Naive thymus-derived CD4-positive, alpha-beta T cell (primary cell): ENCODE results near the gene ADM5. TPM values are rescaled to one million over a fixed set of nuclear protein-coding genes. Genes with fewer than 3 reads are reported as not detected.

Experiments used
- ATAC-seq: fragments of 150-1000 bp; cut with Tn5 transposase; 2 replicates; pipeline ENCODE4 v1.10.0; 2021; ENCODE audit warnings: mild to moderate bottlenecking, moderate library complexity
- CTCF ChIA-PET: fragments of 350-600 bp; sonication (Branson Sonifier 250); formaldehyde crosslinking; loops from one replicate; lab custom pipeline; 2021; ENCODE audit warnings: antibody characterized with exemption; lab: Charles Lee
- POLR2A ChIA-PET: fragments of 350-600 bp; sonication (Branson Sonifier 250); formaldehyde crosslinking; loops from one replicate; lab custom pipeline; 2021; ENCODE audit warnings: antibody characterized with exemption, inconsistent platforms; lab: Charles Lee
- DNase-seq, 9 donors: peaks; one replicate each; pipeline versions ENCODE4 v3.0.0 to v3.0.0-alpha.2; 2020 to 2022; ENCODE audit warnings: mixed read lengths in 1 of 9
- H3K27ac ChIP-seq: one replicate; pipeline ENCODE4 v1.7.0; 2013; ENCODE audit warnings: mild to moderate bottlenecking, low read depth, low read length, moderate library complexity
- H3K27me3 ChIP-seq, 2 donors: one replicate each; pipeline ENCODE4 v1.7.0; 2013; ENCODE audit warnings: low read length in 2 of 2, mild to moderate bottlenecking in 2 of 2, moderate library complexity in 2 of 2; ENCODE audit not compliant: control insufficient read depth in 2 of 2, insufficient read depth in 2 of 2
- H3K36me3 ChIP-seq, 3 experiments: 1 replicate in 2 of 3; 2 replicates in 1 of 3; pipeline ENCODE4 v1.7.0; 2013; ENCODE audit warnings: low read length in 3 of 3, mild to moderate bottlenecking in 3 of 3, moderate library complexity in 1 of 3; ENCODE audit not compliant: insufficient read depth in 3 of 3, control insufficient read depth in 2 of 3
- H3K4me1 ChIP-seq, 2 donors: one replicate each; pipeline ENCODE4 v1.7.0; 2013; ENCODE audit warnings: low read length in 2 of 2, mild to moderate bottlenecking in 2 of 2, moderate library complexity in 1 of 2; ENCODE audit not compliant: control insufficient read depth in 2 of 2, insufficient read depth in 2 of 2
- H3K4me3 ChIP-seq: 2 replicates; pipeline ENCODE4 v1.7.0; 2013; ENCODE audit warnings: mild to moderate bottlenecking, low read length
- H3K9me3 ChIP-seq, 3 experiments: 1 replicate in 2 of 3; 2 replicates in 1 of 3; pipeline ENCODE4 v1.7.0; 2013; ENCODE audit warnings: low read length in 3 of 3; ENCODE audit not compliant: control insufficient read depth in 2 of 3
- H3K27ac Mint-ChIP-seq, 9 donors: one replicate each; pipeline ENCODE4 v1.8.0; 2020 to 2022; ENCODE audit warnings: mixed read lengths in 9 of 9, mild to moderate bottlenecking in 8 of 9, moderate library complexity in 5 of 9, inconsistent platforms in 2 of 9
- H3K27me3 Mint-ChIP-seq, 5 donors: one replicate each; pipeline ENCODE4 v1.8.0; 2021 to 2022; ENCODE audit warnings: mixed read lengths in 5 of 5, mild to moderate bottlenecking in 1 of 5
- H3K36me3 Mint-ChIP-seq, 5 donors: one replicate each; pipeline ENCODE4 v1.8.0; 2020 to 2022; ENCODE audit warnings: mixed read lengths in 5 of 5, mild to moderate bottlenecking in 3 of 5, inconsistent platforms in 1 of 5
- H3K4me1 Mint-ChIP-seq, 7 donors: one replicate each; pipeline ENCODE4 v1.8.0; 2020 to 2022; ENCODE audit warnings: mixed read lengths in 7 of 7, mild to moderate bottlenecking in 3 of 7, inconsistent platforms in 1 of 7
- H3K4me3 Mint-ChIP-seq, 10 donors: one replicate each; pipeline ENCODE4 v1.8.0; 2020 to 2022; ENCODE audit warnings: mild to moderate bottlenecking in 10 of 10, mixed read lengths in 10 of 10, moderate library complexity in 6 of 10, inconsistent platforms in 2 of 10
- H3K9me3 Mint-ChIP-seq, 11 donors: one replicate each; pipeline ENCODE4 v1.8.0; 2020 to 2022; ENCODE audit warnings: mixed read lengths in 11 of 11, mild to moderate bottlenecking in 4 of 11, inconsistent platforms in 1 of 11, moderate library complexity in 1 of 11
- intact Hi-C, 2 donors: fragments of 100-400 bp; cut with micrococcal nuclease; formaldehyde crosslinking; loops; one replicate each; pipeline ENCODE4 v1.15.1; 2023
- polyA plus RNA-seq, 2 donors: library from polyadenylated mRNA; unstranded; fragments of 300-500 nt; fragmentation: Illumina TruSeq; gene quantifications; one replicate each; pipeline ENCODE4 v1.2.3, GENCODE V29; 2021
- total RNA-seq, 6 experiments: library from RNA in 5 of 6; stranded (reverse) in 5 of 6; gene quantifications; 1 replicate in 5 of 6; 2 replicates in 1 of 6; pipeline ENCODE4 v1.2.3 and lab custom pipeline; 2021 to 2026

ADM5 gene
- total and polyA plus RNA-seq, 7 experiments from 2014 or later, result 0.34 to 7.5 (median 4.1) TPM; not detected in 1

DNA sequence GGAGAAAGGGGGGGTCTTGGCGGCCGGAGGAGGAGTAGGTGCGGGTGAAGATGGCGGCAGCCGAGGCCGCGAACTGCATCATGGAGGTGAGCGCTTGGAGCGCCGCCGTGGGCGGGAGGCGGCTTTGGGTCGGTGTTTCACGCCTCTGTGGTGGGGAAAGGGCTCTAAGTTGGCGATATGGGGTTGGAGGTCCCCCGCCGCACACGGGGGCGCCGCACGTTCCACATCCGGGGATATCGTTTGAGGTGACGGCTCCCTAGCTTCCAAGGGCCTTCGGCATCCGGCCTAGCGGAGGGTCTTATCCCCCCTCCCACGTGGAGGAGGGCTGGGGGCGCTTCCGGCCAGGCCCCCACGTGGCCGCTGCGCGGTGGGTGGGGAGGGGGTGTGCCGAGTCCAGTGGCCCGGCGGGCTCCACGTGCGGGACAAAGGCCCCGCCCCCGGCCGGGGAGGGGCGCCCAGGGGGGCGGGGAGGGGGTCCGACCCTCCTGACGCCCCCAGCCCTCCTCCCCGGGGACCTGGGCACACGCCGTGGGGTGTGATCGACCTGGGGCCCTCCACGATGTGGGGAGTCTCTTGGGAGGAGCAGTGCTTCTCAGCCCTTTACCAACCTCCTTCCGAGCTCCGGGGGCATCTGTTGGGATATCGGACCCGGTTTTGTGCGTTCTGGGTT lies 12.0 kb upstream of the ADM5 start, which contains the start of gene PRMT1:
Gene PRMT1, plus strand, starts transcription at position 41 of the 670 bp plus-strand sequence. Its CDS starts 10 bp downstream, at position 51.
- intact Hi-C loops, result loop anchor here (1.0 to 10.0 kb wide), 13 partner anchors 37 to 1043 kb away; partner anchors contain the start of genes DBP (in 2 of the 2), AKT1S1 (in 1 of the 2), ALDH16A1 (in 1 of the 2) and AP2A1 (in 1 of the 2)
- Histone ChIP-seq H3K9me3 (no peaks in the 10 kb centered on the region), H3K27ac (peak within 1 kb of the TSS; percentile 95), H3K27me3 (no peaks in the 10 kb centered on the region), H3K36me3 (peaks cover 3 to 17% (median 7%) of the 10 kb centered on the region in 3 experiments), H3K4me1 (peaks cover 18 to 23% of the 10 kb centered on the region in 2 donors), H3K4me3 (peak within 1 kb of the TSS; percentile 86)
- H3K36me3 Mint-ChIP-seq, result peaks cover 0 to 5% (median 0%) of the 10 kb centered on the region in 5 donors
- DNase-seq (peak in 5 of 9 donors; percentile 61 to 75 (median 70)), ATAC-seq (no peak)
- no peaks in the 10 kb centered on the region for H3K9me3 Mint-ChIP-seq
- CTCF ChIA-PET, result interaction anchor here (0.6 to 2.2 kb wide), 13 partner anchors 13 to 285 kb away, joined by 3 to 12 read pairs (median 4); partner anchors contain the start of genes CPT1C, FLT3LG and SCAF1
- POLR2A ChIA-PET, result interaction anchor here (0.6 to 8.5 kb wide), 23 partner anchors 9 to 840 kb away, joined by 3 to 91 read pairs (median 4); partner anchors contain the start of genes ALDH16A1, BCL2L12, FLT3LG and IRF3
- no peaks in the 10 kb centered on the region for H3K27me3 Mint-ChIP-seq
- peaks cover 12 to 45% (median 37%) of the 10 kb centered on the region in 7 donors for H3K4me1 Mint-ChIP-seq
- H3K27ac Mint-ChIP-seq, result peak within 1 kb of the TSS; percentile 93 to 100 (median 99)
- H3K4me3 Mint-ChIP-seq, result peak within 1 kb of the TSS; percentile 91 to 100 (median 98)

DNA sequence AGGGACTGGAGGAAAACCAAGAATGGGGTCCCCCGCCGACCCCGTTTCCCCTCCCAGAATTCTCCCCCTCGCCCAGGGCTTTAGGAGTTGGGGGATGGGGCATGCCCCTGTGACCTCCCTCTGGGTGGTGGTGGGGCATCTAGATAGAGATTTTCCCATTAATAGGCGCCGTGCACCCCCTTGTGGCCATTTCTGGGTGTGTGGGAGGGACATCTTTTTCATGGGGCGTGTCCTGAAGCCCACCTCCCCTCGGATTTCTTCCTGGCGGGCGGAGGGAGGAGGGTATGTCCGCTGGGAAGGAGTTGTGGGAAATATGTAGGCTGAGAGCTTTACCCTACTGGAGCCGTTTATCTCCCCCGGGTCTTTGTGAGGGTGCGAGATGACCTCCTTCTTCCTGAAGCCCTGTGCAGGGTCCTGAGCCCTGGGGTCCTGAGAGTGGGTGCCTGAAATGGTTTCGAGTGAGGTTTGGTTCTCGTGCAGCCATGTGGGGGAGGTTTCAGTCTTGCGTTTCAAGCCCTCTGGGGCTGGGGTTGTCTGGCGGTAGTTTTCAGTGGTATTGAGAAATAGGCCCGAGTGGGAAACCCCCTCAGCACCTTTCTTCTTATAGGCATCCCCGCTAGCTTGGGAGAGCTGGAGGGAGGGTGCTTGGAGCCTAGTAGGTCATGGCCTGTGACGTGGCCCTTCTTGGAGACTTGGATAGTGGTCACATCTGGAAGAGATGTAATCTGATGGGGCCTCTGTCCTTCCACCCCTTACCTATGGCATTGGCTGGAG lies 11.3 kb upstream of the ADM5 start:
- peaks cover 10 to 43% (median 36%) of the 10 kb centered on the region in 7 donors for H3K4me1 Mint-ChIP-seq
- no peaks in the 10 kb centered on the region for H3K9me3 Mint-ChIP-seq
- ATAC-seq (peak; percentile 19), DNase-seq (peak; percentile 68 to 87 (median 81))
- H3K27me3 Mint-ChIP-seq, result no peaks in the 10 kb centered on the region
- POLR2A ChIA-PET, result interaction anchor here (0.6 to 8.5 kb wide), 17 partner anchors 11 to 841 kb away, joined by 3 to 91 read pairs (median 4); partner anchors contain the start of genes ADM5, ALDH16A1, BCL2L12 and FLT3LG
- intact Hi-C loops, result loop anchor here (1.0 to 10.0 kb wide), 19 partner anchors 38 to 1043 kb away; partner anchors contain the start of genes DBP (in 2 of the 2), FLT3LG (in 2 of the 2), AKT1S1 (in 1 of the 2) and ALDH16A1 (in 1 of the 2)
- H3K36me3 Mint-ChIP-seq, result peaks cover 0 to 7% (median 0%) of the 10 kb centered on the region in 5 donors
- Histone ChIP-seq H3K36me3 (peaks cover 3 to 23% (median 8%) of the 10 kb centered on the region in 3 experiments), H3K27ac (peak overlapping the region; percentile 95), H3K4me3 (peak overlapping the region; percentile 86), H3K9me3 (no peaks in the 10 kb centered on the region), H3K4me1 (peaks cover 18 to 23% of the 10 kb centered on the region in 2 donors), H3K27me3 (no peaks in the 10 kb centered on the region)
- peak overlapping the region; percentile 83 to 97 (median 94) for H3K27ac Mint-ChIP-seq
- CTCF ChIA-PET, result interaction anchor here (0.6 to 2.2 kb wide), 19 partner anchors 13 to 452 kb away, joined by 3 to 12 read pairs (median 4); partner anchors contain the start of genes CPT1C, FLT3LG and SCAF1
- H3K4me3 Mint-ChIP-seq, result peak overlapping the region; percentile 84 to 100 (median 92)

DNA sequence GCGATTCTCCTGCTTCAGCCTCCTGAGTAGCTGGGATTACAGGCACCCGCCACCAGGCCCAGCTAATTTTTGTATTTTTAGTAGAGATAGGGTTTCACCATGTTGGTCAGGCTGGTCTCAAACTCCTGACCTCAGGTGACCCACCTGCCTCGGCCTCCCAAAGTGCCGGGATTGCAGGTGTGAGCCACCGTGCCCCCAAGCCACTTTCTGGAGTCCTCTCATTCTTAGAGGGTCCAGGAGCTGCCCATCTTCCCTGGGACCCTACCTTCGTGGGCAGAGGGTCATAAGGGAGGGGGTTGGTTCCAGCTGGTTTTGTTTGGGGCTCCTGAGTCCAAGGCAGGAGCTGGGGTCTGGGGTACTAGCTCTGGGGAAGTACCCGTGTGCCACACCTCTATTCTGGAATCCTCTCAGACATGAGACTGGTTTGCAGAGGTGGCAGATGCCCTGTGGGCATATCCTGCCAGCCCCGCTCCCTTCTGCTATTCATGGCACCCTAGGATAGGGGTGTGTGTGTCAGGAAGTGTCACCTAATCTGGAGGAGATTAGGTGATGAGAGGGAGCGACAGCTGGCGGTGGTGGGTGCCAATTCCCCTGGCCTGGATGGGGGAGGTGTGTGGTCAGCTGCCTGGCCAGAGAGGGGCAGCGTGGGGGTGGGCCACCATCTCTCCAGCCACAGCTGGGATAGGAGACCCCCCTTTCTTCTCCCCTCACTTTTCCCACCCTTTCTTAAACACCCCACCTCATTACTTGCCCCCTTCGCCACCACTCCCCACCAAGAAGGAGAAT lies 10.2 kb upstream of the ADM5 start:
- peaks cover 18 to 23% of the 10 kb centered on the region in 2 donors for H3K4me1 ChIP-seq
- peaks cover 0 to 1% (median 0%) of the 10 kb centered on the region in 11 donors for H3K9me3 Mint-ChIP-seq
- intact Hi-C loops, result loop anchor here (1.0 to 10.0 kb wide), 10 partner anchors 99 to 1044 kb away; partner anchors contain the start of genes DBP (in 2 of the 2), FLT3LG (in 1 of the 2), FUZ (in 1 of the 2) and NOSIP (in 1 of the 2)
- no peak overlapping the region for H3K4me3 ChIP-seq
- H3K27ac Mint-ChIP-seq, result peak overlapping the region in 6 of 9 donors; percentile 22 to 97 (median 59)
- H3K4me1 Mint-ChIP-seq, result peaks cover 14 to 39% (median 31%) of the 10 kb centered on the region in 7 donors
- H3K36me3 ChIP-seq, result peaks cover 3 to 32% (median 8%) of the 10 kb centered on the region in 3 experiments
- no peaks in the 10 kb centered on the region for H3K27me3 Mint-ChIP-seq
- DNase-seq (no peak), ATAC-seq (no peak)
- H3K27ac ChIP-seq, result peak overlapping the region; percentile 71
- POLR2A ChIA-PET, result interaction anchor here (0.5 to 8.5 kb wide), 7 partner anchors 10 to 183 kb away, joined by 3 to 91 read pairs (median 7); partner anchors contain the start of genes ADM5, BCL2L12, IRF3 and NOSIP
- H3K27me3 ChIP-seq, result no peaks in the 10 kb centered on the region
- H3K9me3 ChIP-seq, result no peaks in the 10 kb centered on the region
- H3K36me3 Mint-ChIP-seq, result peaks cover 0 to 12% (median 0%) of the 10 kb centered on the region in 5 donors
- CTCF ChIA-PET, result interaction anchor here (0.6 to 2.2 kb wide), 12 partner anchors 11 to 453 kb away, joined by 3 to 12 read pairs (median 6); partner anchors contain the start of gene CPT1C
- peak overlapping the region in 3 of 10 donors; percentile 12 to 100 (median 47) for H3K4me3 Mint-ChIP-seq

DNA sequence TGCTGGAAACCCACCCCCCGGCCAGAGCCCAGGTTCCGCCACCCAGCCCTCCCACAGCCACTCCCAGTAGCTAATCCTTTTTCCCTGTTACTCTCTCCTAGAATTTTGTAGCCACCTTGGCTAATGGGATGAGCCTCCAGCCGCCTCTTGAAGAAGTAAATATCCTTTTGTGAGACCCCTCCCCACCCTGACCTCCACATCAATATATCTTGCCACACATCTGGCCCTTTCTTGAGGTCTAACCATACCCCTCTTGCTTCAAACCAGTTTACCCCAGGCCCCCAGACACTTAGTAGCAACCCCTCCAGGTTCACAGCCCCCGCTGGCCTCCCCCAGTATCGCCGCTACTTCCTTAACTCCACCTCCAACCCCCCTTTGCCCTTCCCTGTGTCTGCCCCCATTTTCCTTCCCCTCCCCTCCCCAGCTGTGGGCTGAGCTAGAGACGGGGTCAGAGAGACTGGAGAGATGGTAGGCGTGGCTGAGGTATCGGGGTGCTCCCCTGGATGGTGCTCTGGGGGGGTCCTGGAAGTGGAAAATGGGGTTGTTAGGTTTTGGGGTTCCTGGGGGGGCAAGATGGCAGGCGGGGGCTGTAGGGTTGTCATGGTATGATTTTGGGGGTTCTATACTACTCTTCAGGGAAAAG lies 9.5 kb upstream of the ADM5 start:
- Histone ChIP-seq H3K27me3 (no peaks in the 10 kb centered on the region), H3K36me3 (peaks cover 3 to 39% (median 8%) of the 10 kb centered on the region in 3 experiments), H3K27ac (peak overlapping the region; percentile 71), H3K9me3 (no peaks in the 10 kb centered on the region), H3K4me3 (no peak overlapping the region), H3K4me1 (peaks cover 18 to 23% of the 10 kb centered on the region in 2 donors)
- Mint-ChIP-seq H3K27ac (peak overlapping the region; percentile 40 to 97 (median 76)), H3K4me3 (peak overlapping the region in 7 of 10 donors; percentile 11 to 56 (median 19)), H3K9me3 (peaks cover 0 to 2% (median 0%) of the 10 kb centered on the region in 11 donors), H3K36me3 (peaks cover 0 to 12% (median 0%) of the 10 kb centered on the region in 5 donors), H3K4me1 (peaks cover 15 to 39% (median 31%) of the 10 kb centered on the region in 7 donors), H3K27me3 (no peaks in the 10 kb centered on the region)
- no peak for ATAC-seq
- intact Hi-C loops, result loop anchor here (1.0 to 10.0 kb wide), 8 partner anchors 10 to 1045 kb away; partner anchors contain the start of genes DBP (in 2 of the 2) and FUZ (in 1 of the 2)
- peak in 1 of 9 donors; percentile 32 for DNase-seq
- CTCF ChIA-PET, result interaction anchor here (0.9 to 2.2 kb wide), 6 partner anchors 60 to 454 kb away, joined by 3 to 12 read pairs (median 7); no protein-coding TSS in a partner anchor
- POLR2A ChIA-PET, result interaction anchor here (0.5 to 8.5 kb wide), 6 partner anchors 16 to 301 kb away, joined by 3 to 91 read pairs (median 4); partner anchors contain the start of genes BCL2L12 and IRF3
